ENCODE measurements around the gene SPEF1. TPM values are rescaled to one million over a fixed set of nuclear protein-coding genes. Genes with fewer than 3 reads are reported as not detected.
A peak's percentile ranks its signal among the peaks of the same experiment; 100 is the strongest.

The SPEF1 gene
- total and polyA plus RNA-seq, 10 of the 15 experiments (the other 5 are each of a cell fraction or from before 2014, with no cell fraction given) = 0.12 TPM; not detected in 9

DNA sequence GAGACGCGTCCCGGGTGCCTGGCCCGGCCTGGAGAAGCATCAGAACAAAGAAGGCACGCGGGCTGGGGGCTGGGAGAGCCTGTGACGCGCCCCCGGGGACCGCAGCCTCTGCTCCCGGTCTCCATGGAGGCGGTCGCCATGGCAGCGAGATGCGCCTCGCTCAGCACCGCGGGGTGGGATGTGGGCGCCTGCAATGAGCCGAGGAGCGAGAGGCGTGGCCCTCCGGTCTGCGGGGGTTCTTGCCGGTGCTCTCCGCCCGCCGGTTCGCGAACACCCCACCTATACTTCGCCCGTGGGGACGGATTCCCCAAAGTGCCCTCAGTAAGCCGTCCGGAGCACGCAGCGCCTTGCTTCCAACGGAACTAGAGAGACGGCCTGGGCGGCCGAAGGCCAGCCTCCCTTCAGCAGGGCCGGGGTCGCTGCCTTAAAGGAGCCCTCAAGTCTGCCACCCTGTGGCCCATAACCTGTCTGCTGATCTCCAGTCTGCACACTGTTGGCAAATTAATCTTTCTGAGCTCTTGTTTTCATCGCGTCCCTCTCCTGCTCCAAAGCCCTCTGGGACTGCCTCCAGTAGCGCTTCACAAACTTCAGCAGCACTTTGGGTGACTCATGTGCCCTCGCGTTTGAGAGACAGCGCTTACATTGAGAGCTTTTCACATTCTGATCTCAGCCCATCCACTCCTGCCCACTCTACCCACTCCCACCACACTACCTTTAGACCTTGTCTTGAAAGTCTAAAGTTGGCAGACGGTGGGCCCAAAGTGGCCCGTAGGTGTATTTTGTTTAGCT, 12.7 kb downstream of the SPEF1 start (continued):
- TF ChIP-seq, protein P1, sequence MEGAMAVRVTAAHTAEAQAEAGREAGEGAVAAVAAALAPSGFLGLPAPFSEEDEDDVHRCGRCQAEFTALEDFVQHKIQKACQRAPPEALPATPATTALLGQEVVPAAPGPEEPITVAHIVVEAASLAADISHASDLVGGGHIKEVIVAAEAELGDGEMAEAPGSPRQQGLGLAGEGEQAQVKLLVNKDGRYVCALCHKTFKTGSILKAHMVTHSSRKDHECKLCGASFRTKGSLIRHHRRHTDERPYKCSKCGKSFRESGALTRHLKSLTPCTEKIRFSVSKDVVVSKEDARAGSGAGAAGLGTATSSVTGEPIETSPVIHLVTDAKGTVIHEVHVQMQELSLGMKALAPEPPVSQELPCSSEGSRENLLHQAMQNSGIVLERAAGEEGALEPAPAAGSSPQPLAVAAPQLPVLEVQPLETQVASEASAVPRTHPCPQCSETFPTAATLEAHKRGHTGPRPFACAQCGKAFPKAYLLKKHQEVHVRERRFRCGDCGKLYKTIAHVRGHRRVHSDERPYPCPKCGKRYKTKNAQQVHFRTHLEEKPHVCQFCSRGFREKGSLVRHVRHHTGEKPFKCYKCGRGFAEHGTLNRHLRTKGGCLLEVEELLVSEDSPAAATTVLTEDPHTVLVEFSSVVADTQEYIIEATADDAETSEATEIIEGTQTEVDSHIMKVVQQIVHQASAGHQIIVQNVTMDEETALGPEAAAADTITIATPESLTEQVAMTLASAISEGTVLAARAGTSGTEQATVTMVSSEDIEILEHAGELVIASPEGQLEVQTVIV (IDR thresholded peaks at IDR 0.05; ENCODE audit: borderline replicate concordance, partially characterized antibody) = no peak
- TF ChIP-seq SIN3A (IDR thresholded peaks at IDR 0.05; ENCODE audit: low read depth, low read length) (peak; percentile 10; the same call in 1 of the 2 replicates), ATF7 (IDR thresholded peaks at IDR 0.05; ENCODE audit: low read depth) (no peak), CHD1 (IDR thresholded peaks at IDR 0.05; ENCODE audit: low read depth, low read length) (no peak), NR2C1 (IDR thresholded peaks at IDR 0.05) (no peak), ETV6 (conservative IDR thresholded peaks at IDR 0.05 in 1 of 2, IDR thresholded peaks at IDR 0.05 in 1 of 2; ENCODE audit: borderline replicate concordance in 1 of 2, low read depth in 1 of 2) (no peak)
- TF ChIP-seq, protein P2, sequence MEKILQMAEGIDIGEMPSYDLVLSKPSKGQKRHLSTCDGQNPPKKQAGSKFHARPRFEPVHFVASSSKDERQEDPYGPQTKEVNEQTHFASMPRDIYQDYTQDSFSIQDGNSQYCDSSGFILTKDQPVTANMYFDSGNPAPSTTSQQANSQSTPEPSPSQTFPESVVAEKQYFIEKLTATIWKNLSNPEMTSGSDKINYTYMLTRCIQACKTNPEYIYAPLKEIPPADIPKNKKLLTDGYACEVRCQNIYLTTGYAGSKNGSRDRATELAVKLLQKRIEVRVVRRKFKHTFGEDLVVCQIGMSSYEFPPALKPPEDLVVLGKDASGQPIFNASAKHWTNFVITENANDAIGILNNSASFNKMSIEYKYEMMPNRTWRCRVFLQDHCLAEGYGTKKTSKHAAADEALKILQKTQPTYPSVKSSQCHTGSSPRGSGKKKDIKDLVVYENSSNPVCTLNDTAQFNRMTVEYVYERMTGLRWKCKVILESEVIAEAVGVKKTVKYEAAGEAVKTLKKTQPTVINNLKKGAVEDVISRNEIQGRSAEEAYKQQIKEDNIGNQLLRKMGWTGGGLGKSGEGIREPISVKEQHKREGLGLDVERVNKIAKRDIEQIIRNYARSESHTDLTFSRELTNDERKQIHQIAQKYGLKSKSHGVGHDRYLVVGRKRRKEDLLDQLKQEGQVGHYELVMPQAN (conservative IDR thresholded peaks at IDR 0.05) = 0 out of 2 replicates have a peak, but pooled peaks have one; percentile 7
